Measurements from ENCODE around the gene AP1S3. TPM values are rescaled to one million over a fixed set of nuclear protein-coding genes. Genes with fewer than 3 reads are reported as not detected.
A peak's percentile ranks its signal among the peaks of the same experiment; 100 is the strongest.

Gene AP1S3
- polyA plus RNA-seq, 2 of the 4 experiments (the other 2 are of a cell fraction), result 42.9 to 57.0 TPM

GRCh38 chr2:223787358-223787757 lies 50.0 kb downstream of the AP1S3 start (continued):
- TF ChIP-seq EHMT2 (IDR thresholded peaks at IDR 0.05; ENCODE audit: low read depth), result no peak
- no peak for TF ChIP-seq FOSL2 (IDR thresholded peaks at IDR 0.05)
- TF ChIP-seq FOSL2 (CRISPR knock-in tag; IDR thresholded peaks at IDR 0.05), result no peak

- H3K4me3 ChIP-seq, result no peak overlapping the region
- no peak for FAIRE-seq
- WGBS (ENCODE audit: missing lambda C conversion rate), result 89% methylated on average over 4 of the region's 4 CpGs
- CTCF ChIA-PET, result no interaction called here
- peak overlapping the region in 1 of 2 experiments; percentile 65; a peak in 2 of 6 replicates for H3K27ac ChIP-seq
- H3K9me3 ChIP-seq, result peaks cover 4% of the 10 kb centered on the region; the same call in 1 of the 3 replicates
- DNase-seq (ENCODE audit: low read depth in 1 of 2, low spot score in 1 of 2), result no peak
- H3K4me1 ChIP-seq, result peaks cover 24% of the 10 kb centered on the region
- H3K4me2 ChIP-seq, result no peak overlapping the region
- TF ChIP-seq KDM5A (IDR thresholded peaks at IDR 0.05) (no peak), TP53 (CRISPR knock-in tag; IDR thresholded peaks at IDR 0.05) (no peak), PHF8 (IDR thresholded peaks at IDR 0.05; ENCODE audit: borderline replicate concordance, low read depth) (no peak), POLR2AphosphoS2 (conservative IDR thresholded peaks at IDR 0.05; ENCODE audit: low read length) (no peak), HDAC2 (IDR thresholded peaks at IDR 0.05) (no peak), HOXA7 (CRISPR knock-in tag; IDR thresholded peaks at IDR 0.05) (no peak), EP300 (IDR thresholded peaks at IDR 0.05) (no peak), CHD2 (IDR thresholded peaks at IDR 0.05; ENCODE audit: low read length, partially characterized antibody) (no peak), MAZ (IDR thresholded peaks at IDR 0.05; ENCODE audit: borderline replicate concordance, low read depth, low read length) (no peak), USF2 (IDR thresholded peaks at IDR 0.05) (no peak), RAD21 (conservative IDR thresholded peaks at IDR 0.05 in 1 of 2, IDR thresholded peaks at IDR 0.05 in 1 of 2) (no peak), HES2 (IDR thresholded peaks at IDR 0.05) (no peak)
- POLR2A ChIA-PET, result no interaction called here
- ATAC-seq, result no peak
Measured at GRCh38 chr2:223786943-223787342, 50.4 kb downstream of the AP1S3 start.

- 0 out of 6 replicates have a peak overlapping the region, but pooled peaks of 1 of the 2 experiments have one; percentile 65 for H3K27ac ChIP-seq
- ATAC-seq (no peak), FAIRE-seq (no peak), DNase-seq (ENCODE audit: low read depth in 1 of 2, low spot score in 1 of 2) (no peak)
- H3K4me1 ChIP-seq, result peaks cover 24% of the 10 kb centered on the region
- CTCF ChIA-PET, result no interaction called here
- TF ChIP-seq JUN (IDR thresholded peaks at IDR 0.05) (no peak), NPAS2 (CRISPR knock-in tag; IDR thresholded peaks at IDR 0.05; ENCODE audit: borderline replicate concordance) (no peak), HEYL (CRISPR knock-in tag; IDR thresholded peaks at IDR 0.05) (no peak), RCOR1 (IDR thresholded peaks at IDR 0.05; ENCODE audit: low read depth, low read length) (no peak), E2F6 (IDR thresholded peaks at IDR 0.05; ENCODE audit: borderline replicate concordance, low read depth) (no peak), SREBF2 (IDR thresholded peaks at IDR 0.05) (no peak), PHF8 (IDR thresholded peaks at IDR 0.05; ENCODE audit: borderline replicate concordance, low read depth) (no peak), TFCP2L1 (CRISPR knock-in tag; IDR thresholded peaks at IDR 0.05) (no peak), HMGXB4 (CRISPR knock-in tag; IDR thresholded peaks at IDR 0.05; ENCODE audit: borderline replicate concordance) (no peak), TP53 (CRISPR knock-in tag; IDR thresholded peaks at IDR 0.05) (no peak), POLR2AphosphoS2 (conservative IDR thresholded peaks at IDR 0.05; ENCODE audit: low read length) (no peak), CTCF (IDR thresholded peaks at IDR 0.05) (no peak), RARB (CRISPR knock-in tag; IDR thresholded peaks at IDR 0.05) (no peak), CBX8 (IDR thresholded peaks at IDR 0.05) (no peak), HES2 (IDR thresholded peaks at IDR 0.05) (no peak), BHLHE40 (IDR thresholded peaks at IDR 0.05; ENCODE audit: low read depth, low read length) (no peak), MAZ (IDR thresholded peaks at IDR 0.05; ENCODE audit: borderline replicate concordance, low read depth, low read length) (no peak), POLR2A (IDR thresholded peaks at IDR 0.05; ENCODE audit: low read length) (no peak)
- H3K4me2 ChIP-seq, result no peak overlapping the region
- 89% methylated on average over 5 of the region's 5 CpGs for WGBS (ENCODE audit: missing lambda C conversion rate)
- POLR2A ChIA-PET, result no interaction called here
- no peak overlapping the region for H3K4me3 ChIP-seq
- no peaks in the 10 kb centered on the region for H3K9me3 ChIP-seq
Measured at GRCh38 chr2:223786236-223786635, 51.1 kb downstream of the AP1S3 start.
